ENCODE data around the gene TAS1R3.

- TF ChIP-seq CTCF (IDR thresholded peaks at IDR 0.05) (no peak), EP300 (IDR thresholded peaks at IDR 0.05) (no peak)
These were observed 30.3 kb downstream of the TAS1R3 start for GRCh38 chr1:1361233-1361981.
